GM23338 (cell line): ENCODE data around the gene SPDYE9. TPM values are rescaled to one million over a fixed set of nuclear protein-coding genes. Genes with fewer than 3 reads are reported as not detected.
"Not testable (repeated sequence)": the region's sequence is repeated elsewhere in the genome, so short reads cannot be mapped to it uniquely, and the experiment has no call there.

ENCODE experiments used
- ATAC-seq: fragments of 200-7000 bp; cut with Tn5 transposase; 3 replicates; pipeline ENCODE4 v1.9.1; 2020
- DNase-seq: peaks from one replicate; pipeline ENCODE4 v3.0.0-alpha.2; 2015; ENCODE audit warnings: low spot score
- H2AFZ ChIP-seq: fragments of 200-600 bp; sonication (generic); 2 replicates; pipeline ENCODE4 v1.8.0; 2016; ENCODE audit warnings: antibody characterized with exemption, mild to moderate bottlenecking, moderate library complexity
- H3F3A ChIP-seq: fragments of 200-600 bp; sonication (generic); replicated peaks from 2 replicates; pipeline ENCODE4 v1.8.0; 2017; ENCODE audit warnings: antibody characterized with exemption, mixed run types, low read depth
- H3K27ac ChIP-seq: fragments of 200-600 bp; sonication (generic); 2 replicates; pipeline ENCODE4 v1.6.1; 2016; ENCODE audit warnings: low read depth
- H3K27me3 ChIP-seq: fragments of 200-600 bp; sonication (generic); 2 replicates; pipeline ENCODE4 v1.8.0; 2016; ENCODE audit warnings: mild to moderate bottlenecking, mixed run types, moderate library complexity; ENCODE audit not compliant: insufficient read depth
- H3K36me3 ChIP-seq: fragments of 200-600 bp; sonication (generic); 2 replicates; pipeline ENCODE4 v1.8.0; 2016; ENCODE audit warnings: mild to moderate bottlenecking; ENCODE audit not compliant: insufficient read depth
- H3K4me1 ChIP-seq: fragments of 200-600 bp; sonication (generic); 2 replicates; pipeline ENCODE4 v1.8.0; 2016; ENCODE audit warnings: mild to moderate bottlenecking, moderate library complexity; ENCODE audit not compliant: insufficient read depth
- H3K4me2 ChIP-seq: fragments of 200-600 bp; sonication (generic); 2 replicates; pipeline ENCODE4 v1.7.1; 2017; ENCODE audit warnings: mixed run types
- H3K4me3 ChIP-seq: fragments of 200-600 bp; sonication (generic); 2 replicates; pipeline ENCODE4 v1.6.1; 2016; ENCODE audit warnings: mixed run types
- H3K79me2 ChIP-seq: fragments of 200-600 bp; sonication (generic); replicated peaks from 2 replicates; pipeline ENCODE4 v1.8.0; 2017; ENCODE audit warnings: mild to moderate bottlenecking; ENCODE audit not compliant: insufficient read depth
- H3K9me2 ChIP-seq: fragments of 200-600 bp; sonication (generic); 2 replicates; pipeline ENCODE4 v1.8.0; 2017; ENCODE audit not compliant: insufficient read depth
- H4K20me1 ChIP-seq: fragments of 200-600 bp; sonication (generic); replicated peaks from 2 replicates; pipeline ENCODE4 v1.8.0; 2017; ENCODE audit warnings: mild to moderate bottlenecking; ENCODE audit not compliant: insufficient read depth
- H3K27ac Mint-ChIP-seq: 2 replicates; pipeline ENCODE4 v1.8.0; 2020; ENCODE audit warnings: inconsistent platforms, mild to moderate bottlenecking, moderate library complexity, mixed read lengths
- H3K27me3 Mint-ChIP-seq: 3 replicates; pipeline ENCODE4 v1.8.0; 2022; ENCODE audit warnings: low read depth, mild to moderate bottlenecking, moderate library complexity, mixed read lengths, inconsistent platforms; ENCODE audit not compliant: insufficient read depth, poor library complexity
- H3K36me3 Mint-ChIP-seq: 3 replicates; pipeline ENCODE4 v1.8.0; 2021; ENCODE audit warnings: low read depth, mild to moderate bottlenecking, inconsistent platforms, moderate library complexity, mixed read lengths
- H3K4me1 Mint-ChIP-seq: 3 replicates; pipeline ENCODE4 v1.8.0; 2020; ENCODE audit warnings: mild to moderate bottlenecking, inconsistent platforms, mixed read lengths
- H3K4me3 Mint-ChIP-seq: 3 replicates; pipeline ENCODE4 v1.8.0; 2021; ENCODE audit warnings: moderate library complexity, mild to moderate bottlenecking, inconsistent platforms, mixed read lengths
- H3K9me3 Mint-ChIP-seq: 3 replicates; pipeline ENCODE4 v1.8.0; 2020; ENCODE audit warnings: moderate library complexity, mild to moderate bottlenecking, inconsistent platforms, mixed read lengths
- long read RNA-seq: library from polyadenylated mRNA; unstranded; transcript quantifications from one replicate; pipeline ENCODE4 v2.0.0, GENCODE V29; 2020; ENCODE audit not compliant: unreplicated experiment
- polyA plus RNA-seq: library from polyadenylated mRNA; unstranded; fragments of >200 nt; fragmentation: Nextera tagmentation; extraction: Ambion mirVana; gene quantifications from 2 replicates; pipeline ENCODE4 v1.2.1, GENCODE V29; 2016
- total RNA-seq: library from RNA; depleted of rRNA; stranded (reverse); fragments of >200 nt; shearing (Covaris generic); gene quantifications from 2 replicates; pipeline ENCODE4 v1.2.3, GENCODE V29; 2014; rRNA removed

Gene SPDYE9
- total RNA-seq (not detected in 2 replicates), polyA plus RNA-seq (0.78 and 1.1 TPM in 2 replicates)
- long read RNA-seq, result 0 reads

GRCh38 chr7:73085938-73086337 lies at the start of gene SPDYE9:
Gene SPDYE9 (minus strand): TSS chr7:73086038. CDS start chr7:73084238, 1,800 bp downstream.
- not testable (repeated sequence) for H3K36me3 Mint-ChIP-seq, H3K27me3 ChIP-seq, H3K27me3 Mint-ChIP-seq, H3K4me1 Mint-ChIP-seq, H3K9me3 Mint-ChIP-seq, H3K27ac ChIP-seq, H3K27ac Mint-ChIP-seq, H2AFZ ChIP-seq, ATAC-seq, H3K79me2 ChIP-seq, H3K4me3 Mint-ChIP-seq, H3K4me1 ChIP-seq, H4K20me1 ChIP-seq, H3K9me2 ChIP-seq, H3K36me3 ChIP-seq, H3F3A ChIP-seq, H3K4me2 ChIP-seq, DNase-seq, H3K4me3 ChIP-seq

GRCh38 chr7:73134866-73135265 lies 49.0 kb upstream of the SPDYE9 start:
- H3K4me3 Mint-ChIP-seq, H3K4me1 ChIP-seq, H3K27me3 ChIP-seq, H3K27me3 Mint-ChIP-seq, H3K27ac Mint-ChIP-seq, H3K4me1 Mint-ChIP-seq, H3K36me3 ChIP-seq, H3F3A ChIP-seq, H3K9me2 ChIP-seq, H4K20me1 ChIP-seq, H3K9me3 Mint-ChIP-seq, DNase-seq, H2AFZ ChIP-seq, H3K4me3 ChIP-seq, H3K4me2 ChIP-seq, H3K79me2 ChIP-seq, H3K36me3 Mint-ChIP-seq, H3K27ac ChIP-seq: not testable (repeated sequence)
- ATAC-seq, result peak; percentile 46; the same call in 2 of the 3 replicates

- not testable (repeated sequence) for H3K4me3 Mint-ChIP-seq, H4K20me1 ChIP-seq, H3K27me3 ChIP-seq, H3K27ac ChIP-seq, H3K4me1 Mint-ChIP-seq, H3K27me3 Mint-ChIP-seq, ATAC-seq, H3K9me2 ChIP-seq, H3K36me3 Mint-ChIP-seq, H3K27ac Mint-ChIP-seq, H3K4me3 ChIP-seq, H3K9me3 Mint-ChIP-seq, H3K4me2 ChIP-seq, H3K79me2 ChIP-seq, H3F3A ChIP-seq, H2AFZ ChIP-seq, DNase-seq, H3K36me3 ChIP-seq, H3K4me1 ChIP-seq
These were observed 46.9 kb upstream of the SPDYE9 start for GRCh38 chr7:73132651-73133217.

- not testable (repeated sequence) for H3K9me3 Mint-ChIP-seq, H3K4me2 ChIP-seq, H3K27ac ChIP-seq, H3K36me3 ChIP-seq, H3K79me2 ChIP-seq, H2AFZ ChIP-seq, H4K20me1 ChIP-seq, DNase-seq, H3K27ac Mint-ChIP-seq, H3K4me1 ChIP-seq, H3F3A ChIP-seq, H3K4me3 ChIP-seq, H3K9me2 ChIP-seq, H3K27me3 Mint-ChIP-seq, H3K4me3 Mint-ChIP-seq, ATAC-seq, H3K36me3 Mint-ChIP-seq, H3K27me3 ChIP-seq, H3K4me1 Mint-ChIP-seq
These were observed 44.8 kb upstream of the SPDYE9 start for GRCh38 chr7:73130612-73131011.

GRCh38 chr7:73124126-73124525 lies 38.3 kb upstream of the SPDYE9 start:
- not testable (repeated sequence) for H4K20me1 ChIP-seq, DNase-seq, H3K27me3 Mint-ChIP-seq, H3F3A ChIP-seq, H3K9me2 ChIP-seq, H3K27me3 ChIP-seq, H3K79me2 ChIP-seq, H3K36me3 ChIP-seq, H3K4me2 ChIP-seq, H3K4me1 ChIP-seq, H3K9me3 Mint-ChIP-seq, H3K27ac ChIP-seq, H3K4me3 Mint-ChIP-seq, H3K4me3 ChIP-seq, H3K27ac Mint-ChIP-seq, H2AFZ ChIP-seq, H3K4me1 Mint-ChIP-seq, H3K36me3 Mint-ChIP-seq
- peak; percentile 92 for ATAC-seq

GRCh38 chr7:73122778-73123447 lies 37.1 kb upstream of the SPDYE9 start:
- H3K36me3 Mint-ChIP-seq, H3K4me3 Mint-ChIP-seq, H3K9me2 ChIP-seq, H3K27ac ChIP-seq, H3K27me3 ChIP-seq, H4K20me1 ChIP-seq, H3F3A ChIP-seq, H3K4me3 ChIP-seq, DNase-seq, H3K27ac Mint-ChIP-seq, H3K79me2 ChIP-seq, H3K9me3 Mint-ChIP-seq, H3K4me2 ChIP-seq, H3K27me3 Mint-ChIP-seq, H2AFZ ChIP-seq, H3K4me1 ChIP-seq, H3K36me3 ChIP-seq, H3K4me1 Mint-ChIP-seq: not testable (repeated sequence)
- ATAC-seq, result peak; percentile 80
